HG03469 (cell line): Measurements from ENCODE around the gene PROCA1.

ENCODE experiments used
- ATAC-seq: cut with Tn5 transposase; IDR thresholded peaks from one replicate; pipeline ENCODE4 v1.9.1; 2021; ENCODE audit warnings: mild to moderate bottlenecking, moderate library complexity, moderate number of reproducible peaks; ENCODE audit not compliant: unreplicated experiment

Gene PROCA1, protein sequence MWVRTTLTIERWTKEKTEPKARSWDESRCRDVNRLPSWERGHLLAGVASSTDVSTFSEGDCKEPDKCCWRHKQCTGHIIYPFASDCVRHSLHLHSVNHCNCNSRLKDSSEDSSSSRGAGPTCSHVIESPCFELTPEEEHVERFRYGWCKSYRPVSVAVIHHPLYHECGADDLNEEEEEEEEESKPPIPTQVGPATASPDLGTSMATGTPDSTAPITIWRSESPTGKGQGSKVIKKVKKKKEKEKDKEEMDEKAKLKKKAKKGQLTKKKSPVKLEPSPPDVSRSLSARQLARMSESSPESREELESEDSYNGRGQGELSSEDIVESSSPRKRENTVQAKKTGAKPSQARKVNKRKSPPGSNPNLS

DNA sequence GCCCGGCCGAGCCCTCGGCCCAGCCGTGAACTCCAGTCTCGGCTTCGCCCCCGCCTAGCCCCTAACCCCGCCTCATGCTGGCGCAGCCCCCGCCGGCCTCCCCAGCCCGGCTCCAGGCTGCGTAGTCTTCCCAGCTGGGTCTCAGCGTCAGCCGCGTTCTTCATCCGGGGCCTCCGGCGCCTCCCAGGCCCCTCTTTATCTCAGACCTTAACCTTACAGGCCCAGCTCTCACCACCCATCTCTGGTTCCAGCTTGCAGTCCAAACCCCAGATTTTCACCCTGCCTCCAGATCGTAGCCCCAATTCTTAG lies at the start of gene PROCA1:
Gene PROCA1, minus strand, starts transcription at position 166 of the 309 bp plus-strand sequence. CDS start 228 bp downstream, outside the sequence.
- ATAC-seq, result no peak

DNA sequence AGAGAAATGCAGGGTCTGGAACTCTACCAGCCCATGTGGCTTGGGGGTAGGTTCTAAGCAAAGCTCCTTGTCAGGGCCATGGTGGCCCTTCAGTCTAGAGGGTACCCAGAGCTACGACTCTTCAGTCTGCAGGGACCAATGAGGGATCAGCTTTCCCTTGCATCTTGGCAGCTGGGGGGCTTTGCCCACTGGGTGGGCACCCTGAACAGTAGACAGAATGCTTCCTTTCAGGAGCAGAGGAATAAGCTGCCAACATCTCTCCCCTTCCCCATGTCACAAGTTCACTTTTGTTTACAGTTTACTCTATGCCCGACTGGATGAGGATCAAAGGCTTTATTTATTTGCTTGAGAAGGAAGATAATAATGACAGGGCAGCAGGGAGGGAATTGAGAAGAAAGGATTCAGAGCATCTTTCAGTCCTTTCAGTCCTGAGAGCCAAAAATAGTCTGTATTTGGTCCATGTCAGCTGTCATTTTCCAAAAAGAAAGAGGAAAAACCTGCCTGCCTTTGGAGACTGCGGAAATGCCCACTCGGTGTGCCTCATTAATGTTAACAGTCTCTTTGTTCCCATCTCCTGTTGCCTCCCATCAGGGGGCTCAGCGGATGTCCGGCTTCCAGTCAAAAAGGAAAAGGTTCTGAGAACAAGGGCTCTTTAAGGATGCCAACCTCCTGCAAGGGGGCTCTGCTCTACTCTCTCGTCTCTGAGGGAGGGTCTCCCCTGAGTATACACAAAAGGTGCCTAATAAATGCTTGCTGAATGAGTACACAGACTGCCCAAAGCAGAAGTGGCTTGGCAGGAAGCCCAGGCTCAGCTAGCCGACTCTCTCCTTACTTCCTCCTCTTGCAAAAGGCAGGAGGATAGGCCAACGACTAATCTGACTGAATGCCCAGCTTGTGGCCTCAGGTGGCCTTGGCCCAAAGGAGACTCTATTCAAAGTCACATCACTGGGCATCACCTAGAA lies 49.2 kb upstream of the PROCA1 start:
- ATAC-seq, result no peak

DNA sequence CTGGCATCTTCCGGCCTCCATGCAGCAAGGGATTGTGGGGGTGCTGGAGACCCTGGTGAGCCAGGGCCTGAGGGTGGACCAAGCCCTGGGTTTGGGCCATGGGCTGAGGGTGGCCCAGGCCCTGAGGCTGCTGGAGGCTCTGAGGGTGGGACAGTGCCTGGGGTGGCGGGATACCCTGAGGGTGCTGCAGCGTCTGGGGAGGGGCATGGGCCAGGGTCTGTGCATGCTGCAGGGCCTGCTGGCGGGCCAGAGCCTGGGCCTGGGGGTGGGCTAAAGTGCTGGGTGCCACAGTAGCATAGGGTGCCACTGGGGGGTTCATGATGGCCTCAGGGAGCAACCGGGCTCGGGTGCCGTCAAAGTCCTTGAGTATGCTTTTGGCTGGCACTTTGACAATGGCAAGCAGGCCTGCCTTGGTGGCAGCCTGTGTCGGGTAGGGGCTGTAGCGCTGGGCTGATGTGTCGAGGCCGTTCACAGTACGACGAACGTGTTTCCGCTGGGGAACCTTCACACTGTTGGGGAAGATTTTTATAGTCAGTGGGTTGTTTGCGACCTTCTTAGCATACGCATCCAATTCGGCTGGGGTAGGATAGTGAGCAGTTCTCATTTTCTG lies 47.7 kb upstream of the PROCA1 start:
- no peak for ATAC-seq

DNA sequence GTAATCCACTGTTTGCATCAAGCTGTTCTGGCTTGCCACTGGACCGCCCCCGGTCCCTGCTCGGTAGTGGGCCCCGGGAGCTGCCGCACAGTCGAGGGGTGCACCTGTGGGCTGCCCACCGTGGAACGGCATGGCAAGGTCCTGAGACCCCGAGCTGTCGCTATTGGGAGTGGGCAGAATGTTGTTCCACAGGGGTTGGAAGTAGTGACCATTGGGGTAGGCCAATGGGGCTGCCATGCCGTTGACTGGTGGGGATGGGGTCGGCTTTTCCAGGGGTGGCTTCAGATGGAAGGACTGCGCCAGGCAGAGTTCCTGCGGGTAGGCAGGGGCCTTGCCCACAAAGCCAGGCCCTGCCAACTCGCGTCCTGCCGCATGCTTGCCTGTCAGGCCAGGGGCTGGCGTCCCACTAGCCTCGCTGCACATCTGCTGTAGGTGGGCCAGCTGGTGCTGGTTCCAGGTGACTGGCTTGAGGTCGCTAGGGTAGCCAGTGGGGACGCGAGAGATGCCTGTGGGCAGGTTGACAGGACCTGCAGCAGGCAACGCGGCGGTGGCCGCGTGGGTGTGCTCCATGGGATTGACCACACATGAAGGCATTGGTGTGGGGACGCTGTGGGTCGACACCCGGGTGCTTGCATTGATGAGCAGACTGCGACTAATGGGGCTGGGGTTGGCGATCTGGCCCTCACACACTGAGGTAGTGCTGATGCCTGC lies 46.9 kb upstream of the PROCA1 start:
- ATAC-seq, result no peak

DNA sequence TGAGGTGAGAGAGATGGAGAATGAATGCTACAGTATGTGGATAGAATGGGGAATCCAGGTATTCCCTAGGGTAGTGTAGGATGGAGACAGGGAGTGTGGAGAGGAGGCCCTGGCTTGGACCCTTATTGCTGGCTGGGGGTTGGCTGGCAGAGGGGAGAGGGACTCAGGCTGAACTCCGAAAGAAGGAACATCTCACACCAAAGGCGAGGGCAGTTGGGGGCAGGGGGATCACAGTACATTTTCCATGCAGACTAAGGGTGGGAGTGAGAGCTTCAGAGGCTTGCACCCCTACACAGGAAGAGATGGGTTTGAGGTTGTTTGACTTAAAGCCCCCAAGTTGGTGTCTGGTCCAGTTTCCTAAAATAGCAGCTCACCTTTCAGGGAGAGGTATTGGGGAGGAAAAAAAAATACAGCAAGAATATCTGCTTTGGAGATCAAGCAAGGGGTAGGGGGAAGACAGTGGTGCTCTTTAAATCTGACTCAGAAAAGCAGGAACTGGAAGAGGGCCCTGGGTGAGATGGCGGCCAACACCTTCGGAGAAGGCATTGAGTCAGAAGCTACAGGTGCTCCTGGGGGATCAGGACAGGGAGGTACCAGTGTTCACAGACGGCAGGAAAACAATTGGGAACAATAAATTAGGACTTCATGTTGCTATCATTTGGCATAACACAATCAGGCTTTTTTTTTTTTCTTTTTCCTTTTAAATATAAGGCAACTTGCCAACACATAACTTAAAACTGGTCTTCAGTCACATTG lies 44.5 kb upstream of the PROCA1 start:
- no peak for ATAC-seq

DNA sequence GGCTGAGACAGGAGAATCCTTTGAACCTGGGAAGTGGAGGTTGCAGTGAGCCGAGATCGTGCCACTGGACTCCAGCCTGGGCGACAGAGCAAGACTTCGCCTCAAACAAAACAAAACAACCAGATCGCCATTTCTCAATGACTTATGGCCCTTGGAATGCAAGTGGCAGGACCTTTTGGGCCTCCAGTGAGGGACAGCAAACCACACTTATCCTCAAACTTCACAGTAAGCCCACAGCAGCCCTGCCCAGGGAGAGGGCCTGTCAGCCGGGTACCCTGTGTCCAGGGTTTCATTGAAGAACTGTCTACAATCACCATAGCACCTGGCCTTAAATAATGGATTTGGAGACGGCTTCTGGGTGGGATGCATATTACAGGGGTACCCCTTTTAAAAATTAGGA lies 43.8 kb upstream of the PROCA1 start:
- no peak for ATAC-seq

DNA sequence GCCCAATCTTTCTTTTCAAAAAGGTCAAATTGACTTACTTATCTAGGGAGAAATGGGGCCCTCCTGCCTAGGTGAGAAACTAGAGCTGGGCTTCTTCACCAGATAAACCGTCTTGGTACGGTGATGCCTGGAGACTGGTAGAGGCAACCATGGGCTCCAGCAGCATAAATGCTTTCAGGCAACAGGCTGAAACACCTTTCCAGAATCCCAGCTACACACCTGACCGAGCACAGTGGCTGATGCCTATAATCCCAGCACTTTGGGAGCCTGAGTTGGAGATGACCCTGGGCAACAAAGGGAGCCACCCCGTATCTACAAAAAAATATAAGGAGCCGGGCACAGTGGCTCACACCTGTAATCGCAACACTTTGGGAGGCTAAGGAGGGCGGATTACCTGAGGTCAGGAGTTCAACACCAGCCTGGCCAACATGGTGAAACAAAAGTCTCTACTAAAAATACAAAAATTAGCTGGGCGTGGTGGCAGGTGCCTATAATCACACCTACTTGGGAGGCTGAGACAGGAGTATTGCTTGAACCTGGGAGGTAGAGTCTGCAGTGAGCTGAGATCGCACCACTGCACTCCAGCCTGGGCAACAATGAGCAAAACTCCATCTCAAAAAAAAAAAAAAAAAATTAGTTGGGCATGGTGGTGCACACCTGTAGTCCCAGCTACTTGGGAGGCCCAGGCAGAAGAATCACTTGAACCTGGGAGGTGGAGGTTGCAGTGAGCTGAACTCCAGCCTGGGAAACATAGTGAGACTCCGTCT lies 40.1 kb upstream of the PROCA1 start:
- ATAC-seq, result no peak

DNA sequence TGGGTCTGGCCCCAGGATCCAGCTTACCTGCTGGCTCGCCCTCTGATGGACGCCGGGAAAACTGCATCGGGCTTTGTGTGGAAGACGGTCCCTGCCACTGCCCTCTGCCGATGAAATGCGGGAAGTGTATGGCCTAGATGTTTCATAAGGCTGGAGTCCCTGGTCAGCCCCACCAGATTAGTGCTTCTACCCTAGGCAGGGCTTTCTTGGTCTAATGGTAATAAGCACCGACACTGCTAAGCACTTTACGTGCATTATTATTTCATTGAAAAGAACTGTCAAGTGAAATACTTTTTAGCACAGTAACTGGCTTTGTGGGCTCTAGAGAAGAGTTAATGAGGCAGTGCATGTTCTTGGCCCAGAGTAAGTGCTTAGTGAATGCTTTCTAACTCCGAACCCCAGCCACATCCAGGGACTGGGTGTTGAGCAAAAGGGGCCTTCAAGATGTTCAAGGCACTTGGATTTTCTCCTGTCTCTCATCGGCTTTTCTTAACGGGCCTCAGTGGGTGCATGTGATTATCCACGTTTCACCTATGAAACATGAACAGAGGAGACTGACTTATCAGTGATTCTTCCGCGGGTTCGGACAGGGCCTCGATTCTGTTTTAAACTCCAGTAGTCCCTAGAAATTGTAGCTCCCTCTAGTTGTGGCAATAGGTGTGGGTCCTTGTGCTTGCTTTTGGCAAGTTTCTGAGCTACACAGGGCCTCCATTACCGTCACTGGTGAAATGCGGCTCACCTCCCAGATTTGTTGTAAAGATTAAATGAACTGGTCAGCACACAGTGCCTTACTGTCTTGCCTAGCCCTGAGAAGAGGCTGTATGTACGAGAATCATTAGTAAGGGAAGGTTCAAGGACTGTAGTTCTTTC lies 38.7 kb upstream of the PROCA1 start:
- no peak for ATAC-seq

DNA sequence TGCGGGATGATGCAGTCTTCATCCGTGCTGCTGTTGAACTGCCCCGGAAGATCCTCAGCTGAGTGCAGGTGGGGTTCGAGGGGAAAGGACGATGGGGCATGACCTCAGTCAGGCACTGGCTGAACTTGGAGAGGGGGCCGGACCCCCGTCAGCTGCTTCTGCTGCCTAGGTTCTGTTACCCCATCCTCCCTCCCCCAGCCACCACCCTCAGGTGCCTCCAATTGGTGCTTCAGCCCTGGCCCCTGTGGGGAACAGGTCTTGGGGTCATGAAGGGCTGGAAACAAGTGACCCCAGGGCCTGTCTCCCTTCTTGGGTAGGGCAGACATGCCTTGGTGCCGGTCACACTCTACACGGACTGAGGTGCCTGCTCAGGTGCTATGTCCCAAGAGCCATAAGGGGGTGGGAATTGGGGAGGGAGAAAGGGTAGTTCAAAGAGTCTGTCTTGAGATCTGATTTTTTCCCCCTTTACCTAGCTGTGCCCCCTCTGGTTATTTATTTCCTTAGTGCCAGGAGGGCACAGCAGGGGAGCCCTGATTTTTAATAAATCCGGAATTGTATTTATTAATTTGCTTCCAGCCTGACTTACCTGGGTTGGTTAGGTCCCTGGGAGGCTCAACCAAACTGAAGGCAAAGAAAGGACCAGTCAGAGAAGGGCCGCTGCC lies 38.0 kb upstream of the PROCA1 start:
- ATAC-seq, result no peak

DNA sequence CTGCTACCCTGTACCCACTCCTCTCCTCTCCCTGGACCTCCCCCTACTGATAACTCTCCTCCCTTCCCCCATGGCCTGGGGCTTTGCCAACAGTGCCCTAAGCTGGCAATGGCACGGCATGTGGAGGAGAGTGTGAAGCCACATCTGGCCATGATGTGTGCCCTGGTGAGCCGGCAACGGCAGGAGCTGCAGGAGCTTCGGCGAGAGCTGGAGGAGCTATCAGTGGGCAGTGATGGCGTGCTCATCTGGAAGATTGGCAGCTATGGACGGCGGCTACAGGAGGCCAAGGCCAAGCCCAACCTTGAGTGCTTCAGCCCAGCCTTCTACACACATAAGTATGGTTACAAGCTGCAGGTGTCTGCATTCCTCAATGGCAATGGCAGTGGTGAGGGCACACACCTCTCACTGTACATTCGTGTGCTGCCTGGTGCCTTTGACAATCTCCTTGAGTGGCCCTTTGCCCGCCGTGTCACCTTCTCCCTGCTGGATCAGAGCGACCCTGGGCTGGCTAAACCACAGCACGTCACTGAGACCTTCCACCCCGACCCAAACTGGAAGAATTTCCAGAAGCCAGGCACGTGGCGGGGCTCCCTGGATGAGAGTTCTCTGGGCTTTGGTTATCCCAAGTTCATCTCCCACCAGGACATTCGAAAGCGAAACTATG lies 37.3 kb upstream of the PROCA1 start:
- no peak for ATAC-seq

DNA sequence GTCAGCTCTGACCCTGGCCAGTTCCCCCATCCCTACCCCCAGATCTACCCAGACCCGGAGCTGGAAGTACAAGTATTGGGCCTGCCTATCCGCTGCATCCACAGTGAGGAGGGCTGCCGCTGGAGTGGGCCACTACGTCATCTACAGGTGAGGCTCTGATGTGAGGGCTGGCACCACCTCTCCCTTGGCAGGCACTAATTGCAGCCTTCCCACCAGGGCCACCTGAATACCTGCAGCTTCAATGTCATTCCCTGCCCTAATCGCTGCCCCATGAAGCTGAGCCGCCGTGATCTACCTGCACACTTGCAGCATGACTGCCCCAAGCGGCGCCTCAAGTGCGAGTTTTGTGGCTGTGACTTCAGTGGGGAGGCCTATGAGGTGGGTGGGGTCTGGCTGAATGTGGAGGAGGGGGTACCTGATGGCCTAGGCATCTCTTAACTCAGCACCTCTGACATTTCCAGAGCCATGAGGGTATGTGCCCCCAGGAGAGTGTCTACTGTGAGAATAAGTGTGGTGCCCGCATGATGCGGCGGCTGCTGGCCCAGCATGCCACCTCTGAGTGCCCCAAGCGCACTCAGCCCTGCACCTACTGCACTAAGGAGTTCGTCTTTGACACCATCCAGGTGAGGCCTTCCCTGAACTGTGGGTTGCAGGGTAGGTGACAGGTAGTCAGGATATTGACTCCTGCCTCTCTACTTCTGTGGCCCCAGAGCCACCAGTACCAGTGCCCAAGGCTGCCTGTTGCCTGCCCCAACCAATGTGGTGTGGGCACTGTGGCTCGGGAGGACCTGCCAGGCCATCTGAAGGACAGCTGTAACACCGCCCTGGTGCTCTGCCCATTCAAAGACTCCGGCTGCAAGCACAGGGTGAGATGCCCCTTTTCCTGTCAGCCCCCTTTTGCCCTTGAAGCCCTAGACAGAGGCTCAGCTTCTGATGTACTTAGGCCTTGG lies 36.4 kb upstream of the PROCA1 start:
- no peak for ATAC-seq

DNA sequence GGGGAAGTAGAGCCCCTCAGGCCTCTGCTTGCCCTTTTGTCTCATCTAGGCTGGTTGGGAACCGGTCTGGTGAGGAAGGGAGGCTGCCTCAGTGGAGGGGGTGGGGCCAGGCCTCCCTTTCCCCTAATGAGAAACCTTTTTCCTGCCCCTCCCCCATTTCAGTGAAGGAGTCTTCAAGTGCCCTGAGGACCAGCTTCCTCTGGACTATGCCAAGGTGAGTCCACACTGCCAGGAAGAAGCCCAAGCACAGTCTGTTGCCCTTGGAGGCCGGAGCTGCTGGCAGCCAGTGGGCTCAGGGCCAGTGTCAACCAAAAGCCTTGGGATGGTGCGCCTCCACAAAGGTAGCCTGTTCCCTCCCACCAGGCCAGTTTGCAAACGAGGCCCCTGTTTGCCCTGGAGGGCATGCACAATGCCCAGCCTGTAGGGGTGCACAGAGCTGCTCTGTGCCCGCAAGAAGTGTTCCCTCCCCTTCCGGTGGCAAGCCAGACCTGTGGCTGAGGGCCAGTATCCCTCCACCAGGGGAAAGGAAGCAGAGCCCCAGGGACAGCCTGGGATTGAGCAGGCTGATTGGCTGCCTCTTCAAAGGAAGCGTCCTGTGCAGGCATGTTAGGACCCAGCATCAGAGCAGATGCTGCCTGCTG lies 35.5 kb upstream of the PROCA1 start:
- ATAC-seq, result no peak

DNA sequence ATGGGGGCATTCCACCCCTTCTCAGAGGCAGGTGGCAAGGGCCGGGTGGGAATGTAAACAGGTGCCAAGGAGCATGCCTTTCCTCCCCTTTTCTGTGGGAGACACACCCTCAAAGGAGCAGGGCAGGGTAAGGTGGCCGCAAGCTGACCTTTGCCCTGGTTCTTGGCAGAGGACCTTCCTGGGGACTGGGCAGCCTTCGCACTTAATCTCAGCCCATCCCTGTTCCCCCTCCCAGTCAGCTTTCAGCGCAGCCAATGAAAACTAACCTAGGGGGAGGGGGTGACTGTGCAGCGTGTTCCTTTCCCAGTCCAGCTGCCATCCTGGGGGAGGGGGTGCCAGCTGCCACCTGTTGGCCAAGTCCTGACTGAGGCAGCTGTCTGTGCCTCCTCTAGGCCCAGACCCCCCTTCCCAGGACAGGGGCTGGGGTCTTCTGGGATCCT lies 34.9 kb upstream of the PROCA1 start:
- ATAC-seq, result no peak

DNA sequence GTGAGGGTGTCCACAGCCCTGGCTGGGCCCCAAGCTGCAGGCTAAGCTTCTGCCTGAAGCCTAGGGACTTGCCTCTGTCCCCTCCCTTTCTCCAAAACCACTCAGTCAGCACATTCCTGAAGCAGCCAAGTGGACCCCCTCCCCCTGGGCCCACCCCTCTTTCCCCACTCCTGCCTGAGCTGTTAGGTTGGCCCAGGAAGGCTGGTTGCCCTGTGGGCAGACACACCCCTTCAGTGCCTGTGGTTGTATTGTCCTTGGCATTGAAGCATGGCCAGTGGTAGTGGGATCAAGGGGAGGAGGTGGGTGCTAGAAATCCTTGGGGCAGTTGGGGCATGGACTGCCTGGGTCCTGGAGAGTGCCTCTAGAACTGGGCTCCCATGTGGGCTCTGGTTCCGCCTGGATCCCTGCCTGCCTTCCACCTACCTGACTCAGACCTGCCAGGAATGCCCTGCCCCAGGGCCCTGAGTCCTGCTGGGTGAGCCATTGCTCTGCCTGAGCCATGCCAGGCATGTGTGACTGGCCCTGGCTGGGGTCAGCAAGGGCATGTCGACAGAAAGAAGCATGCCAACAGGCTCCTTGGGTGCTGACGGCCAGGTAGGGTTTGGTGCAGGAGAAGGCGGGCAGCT lies 34.2 kb upstream of the PROCA1 start:
- ATAC-seq, result no peak

DNA sequence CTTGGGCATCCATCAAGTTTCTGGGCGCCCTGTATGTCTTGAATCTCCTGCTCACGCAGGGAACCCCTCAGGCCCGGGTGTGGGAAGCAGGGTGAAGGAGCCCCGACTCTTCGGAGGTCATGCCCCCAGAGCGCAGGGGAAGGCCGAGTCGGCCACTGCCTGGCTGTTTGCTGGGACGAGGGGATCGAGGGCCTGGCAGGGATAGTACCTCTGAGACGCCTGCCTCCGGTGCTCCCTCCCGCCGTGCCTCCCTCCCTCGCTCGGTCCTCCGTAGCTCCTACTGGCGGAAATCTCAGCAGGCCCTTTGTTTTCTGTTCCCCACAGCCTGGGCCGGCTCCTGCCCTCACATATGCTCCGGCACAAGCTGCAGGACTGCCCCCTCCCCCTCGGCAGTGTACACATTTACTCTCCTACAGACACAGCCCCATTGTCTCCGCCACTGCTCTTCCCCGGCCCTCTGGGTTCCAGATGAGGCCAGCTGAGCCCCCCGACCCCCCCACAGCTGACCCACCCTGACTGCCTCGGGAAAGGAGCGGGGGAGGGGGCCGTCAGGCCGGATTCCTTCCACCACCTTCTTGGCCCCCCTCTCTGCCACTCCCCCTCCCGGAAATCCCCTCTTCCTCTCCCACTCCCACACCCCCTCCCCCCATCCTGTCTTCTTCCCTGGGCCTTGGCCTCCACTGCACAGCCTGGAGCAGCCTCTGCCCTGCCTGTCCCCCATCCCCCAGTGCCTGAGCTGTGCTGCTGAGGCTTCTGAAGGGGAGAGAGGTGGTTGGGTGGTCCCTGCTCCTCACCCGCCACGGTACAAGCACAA lies 33.5 kb upstream of the PROCA1 start:
- ATAC-seq, result no peak
